Keratinocyte (primary cell): ENCODE data around the gene CWH43. TPM values are rescaled to one million over a fixed set of nuclear protein-coding genes. Genes with fewer than 3 reads are reported as not detected.

Experiments used
- DNase-seq: peaks from one replicate; pipeline ENCODE4 v3.0.0-alpha.2; 2011; ENCODE audit warnings: low read depth, missing footprints, low spot score
- FAIRE-seq: peaks from 2 replicates; lab custom pipeline; 2011; peaks lifted over from hg19 to GRCh38; lab: Jason Lieb, UNC
- H2AFZ ChIP-seq: 2 replicates; pipeline ENCODE4 v1.6.0; 2012; ENCODE audit warnings: low read length, control low read depth, inconsistent platforms; ENCODE audit not compliant: control insufficient read depth
- H3K27ac ChIP-seq: 2 replicates; pipeline ENCODE4 v1.5.1; 2011; ENCODE audit warnings: low read length; ENCODE audit not compliant: control insufficient read depth, insufficient read depth
- H3K27me3 ChIP-seq: 3 replicates; pipeline ENCODE4 v1.6.0; 2011; ENCODE audit warnings: low read length; ENCODE audit not compliant: control insufficient read depth, insufficient read depth; ENCODE audit errors: extremely low read depth
- H3K36me3 ChIP-seq, 2 experiments: 2 replicates in 1 of 2; 3 replicates in 1 of 2; pipeline ENCODE4 v1.5.1; 2011; ENCODE audit warnings: low read length in 2 of 2, mild to moderate bottlenecking in 1 of 2; ENCODE audit not compliant: control insufficient read depth in 2 of 2, insufficient read depth in 2 of 2; ENCODE audit errors: extremely low read depth in 1 of 2
- H3K4me1 ChIP-seq: 3 replicates; pipeline ENCODE4 v1.5.1; 2011; ENCODE audit warnings: low read length; ENCODE audit not compliant: control insufficient read depth, insufficient read depth; ENCODE audit errors: extremely low read depth
- H3K4me2 ChIP-seq: 3 replicates; pipeline ENCODE4 v1.6.0; 2011; ENCODE audit warnings: low read depth, low read length; ENCODE audit not compliant: control insufficient read depth, insufficient read depth; ENCODE audit errors: extremely low read depth
- H3K4me3 ChIP-seq, 3 experiments: fragments of 200-600 bp in 1 of 3; sonication (generic) in 1 of 3; 2 replicates in 2 of 3; 3 replicates in 1 of 3; pipeline ENCODE4 v1.5.1; 2011 to 2016; ENCODE audit warnings: low read length in 3 of 3, mild to moderate bottlenecking in 3 of 3, control low read depth in 2 of 3, inconsistent platforms in 1 of 3, low read depth in 1 of 3, mixed read lengths in 1 of 3, mixed run types in 1 of 3, moderate library complexity in 1 of 3; ENCODE audit not compliant: control insufficient read depth in 2 of 3, insufficient read depth in 2 of 3; ENCODE audit errors: extremely low read depth in 1 of 3
- H3K79me2 ChIP-seq: 2 replicates; pipeline ENCODE4 v1.6.0; 2012; ENCODE audit warnings: low read length; ENCODE audit not compliant: control insufficient read depth, insufficient read depth
- H3K9ac ChIP-seq: 3 replicates; pipeline ENCODE4 v1.6.0; 2011; ENCODE audit warnings: low read length; ENCODE audit not compliant: control insufficient read depth, insufficient read depth; ENCODE audit errors: extremely low read depth
- H3K9me1 ChIP-seq: 3 replicates; pipeline ENCODE4 v1.6.0; 2011; ENCODE audit warnings: low read length; ENCODE audit not compliant: control insufficient read depth, insufficient read depth; ENCODE audit errors: extremely low read depth
- H3K9me3 ChIP-seq: 2 replicates; pipeline ENCODE4 v1.5.1; 2012; ENCODE audit warnings: low read depth, low read length; ENCODE audit not compliant: control insufficient read depth
- H4K20me1 ChIP-seq: 3 replicates; pipeline ENCODE4 v1.6.0; 2011; ENCODE audit warnings: low read length; ENCODE audit not compliant: control insufficient read depth, insufficient read depth; ENCODE audit errors: extremely low read depth
- EZH2 ChIP-seq: IDR thresholded peaks from one replicate; pipeline ENCODE4 v1.6.1; 2012; ENCODE audit warnings: inconsistent platforms, mild to moderate bottlenecking, low read length, moderate library complexity
- dilution Hi-C: fragments of 300-500 bp; cut with MboI; formaldehyde crosslinking; loops from one replicate; pipeline ENCODE4 v1.7.0; 2020; ENCODE audit warnings: low sequenced_read_pairs; ENCODE audit not compliant: extremely low pct_ligation_motif_present
- polyA minus RNA-seq, 3 experiments: library from RNA; depleted of rRNA, polyadenylated mRNA; stranded (reverse); fragments of >200 nt; gene quantifications; 1 replicate in 1 of 3; 2 replicates in 1 of 3; 3 replicates in 1 of 3; pipeline ENCODE4 v1.2.3, GENCODE V29; 2011
- polyA plus RNA-seq, 5 experiments: library from polyadenylated mRNA; depleted of rRNA in 3 of 5; stranded (reverse) in 3 of 5; stranded (forward) in 1 of 5; unstranded in 1 of 5; fragments of >200 nt; gene quantifications; 1 replicate in 1 of 5; 2 replicates in 3 of 5; 3 replicates in 1 of 5; pipeline versions ENCODE4 v1.2.1 to v1.2.3, GENCODE V29; 2011 to 2012; ENCODE audit warnings: missing spikeins in 2 of 5, low read depth in 1 of 5, low replicate concordance in 1 of 5
- TF ChIP-seq, protein P1 (sequence below), 3 experiments: IDR thresholded peaks in 1 of 3; conservative IDR thresholded peaks in 1 of 3; optimal IDR thresholded peaks in 1 of 3; 2 replicates in 2 of 3; 3 replicates in 1 of 3; pipeline versions ENCODE3 to v1.5.1; 2011; ENCODE audit warnings: low read length in 3 of 3, mild to moderate bottlenecking in 3 of 3, moderate library complexity in 2 of 3, control low read depth in 1 of 3, inconsistent platforms in 1 of 3; ENCODE audit not compliant: insufficient read depth in 2 of 3; ENCODE audit errors: extremely low read depth in 1 of 3

The CWH43 gene
- polyA plus RNA-seq (8.5 to 18.8 TPM (median 10.9 TPM) in 3 replicates), polyA minus RNA-seq (2.5 to 17.1 TPM (median 11.2 TPM) in 3 replicates)
- 89.5 TPM for polyA plus RNA-seq (2011; ENCODE audit: low read depth)
- 3.8 and 7.8 TPM in 2 replicates for polyA plus RNA-seq (2011; cell fraction: cytosol; rRNA removed)
- polyA plus RNA-seq (2011; cell fraction: nucleus; rRNA removed): 23.2 and 35.1 TPM in 2 replicates
- 7.5 and 72.8 TPM in 2 replicates for polyA plus RNA-seq (2012; ENCODE audit: low replicate concordance)
- 5.2 TPM for polyA minus RNA-seq (2011; cell fraction: cytosol; rRNA and poly(A)+ RNA removed)
- 28.1 and 30.6 TPM in 2 replicates for polyA minus RNA-seq (2011; cell fraction: nucleus; rRNA and poly(A)+ RNA removed)

GRCh38 chr4:48985976-48986653 lies at the start of gene CWH43:
Gene CWH43 (plus strand): TSS chr4:48986275. CDS start chr4:48986430, 155 bp downstream.
- H2AFZ ChIP-seq: peak within 1 kb of the TSS; percentile 67
- TF ChIP-seq, protein P1, sequence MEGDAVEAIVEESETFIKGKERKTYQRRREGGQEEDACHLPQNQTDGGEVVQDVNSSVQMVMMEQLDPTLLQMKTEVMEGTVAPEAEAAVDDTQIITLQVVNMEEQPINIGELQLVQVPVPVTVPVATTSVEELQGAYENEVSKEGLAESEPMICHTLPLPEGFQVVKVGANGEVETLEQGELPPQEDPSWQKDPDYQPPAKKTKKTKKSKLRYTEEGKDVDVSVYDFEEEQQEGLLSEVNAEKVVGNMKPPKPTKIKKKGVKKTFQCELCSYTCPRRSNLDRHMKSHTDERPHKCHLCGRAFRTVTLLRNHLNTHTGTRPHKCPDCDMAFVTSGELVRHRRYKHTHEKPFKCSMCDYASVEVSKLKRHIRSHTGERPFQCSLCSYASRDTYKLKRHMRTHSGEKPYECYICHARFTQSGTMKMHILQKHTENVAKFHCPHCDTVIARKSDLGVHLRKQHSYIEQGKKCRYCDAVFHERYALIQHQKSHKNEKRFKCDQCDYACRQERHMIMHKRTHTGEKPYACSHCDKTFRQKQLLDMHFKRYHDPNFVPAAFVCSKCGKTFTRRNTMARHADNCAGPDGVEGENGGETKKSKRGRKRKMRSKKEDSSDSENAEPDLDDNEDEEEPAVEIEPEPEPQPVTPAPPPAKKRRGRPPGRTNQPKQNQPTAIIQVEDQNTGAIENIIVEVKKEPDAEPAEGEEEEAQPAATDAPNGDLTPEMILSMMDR (optimal IDR thresholded peaks at IDR 0.05 in 1 of 3, IDR thresholded peaks at IDR 0.05 in 1 of 3, conservative IDR thresholded peaks at IDR 0.05 in 1 of 3; ENCODE audit: extremely low read depth in 1 of 3, insufficient read depth in 2 of 3, low read length in 3 of 3): peak in 1 of 3 experiments; percentile 16
- peak; percentile 68 for TF ChIP-seq EZH2
- H3K9me1 ChIP-seq: no peaks in the 10 kb centered on the region
- peak within 1 kb of the TSS; percentile 31 to 57 (median 49) for H3K4me3 ChIP-seq
- no peaks in the 10 kb centered on the region for H3K36me3 ChIP-seq
- no peak within 1 kb of the TSS for H3K27ac ChIP-seq
- H3K9me3 ChIP-seq: no peaks in the 10 kb centered on the region
- no peaks in the 10 kb centered on the region for H4K20me1 ChIP-seq
- peak within 1 kb of the TSS; percentile 49 for H3K9ac ChIP-seq
- dilution Hi-C loops: no loop called here
- FAIRE-seq (no peak), DNase-seq (no peak)
- H3K27me3 ChIP-seq: peaks cover 11% of the 10 kb centered on the region
- no peaks in the 10 kb centered on the region for H3K79me2 ChIP-seq
- H3K4me2 ChIP-seq: peak within 1 kb of the TSS; percentile 81
- peaks cover 9% of the 10 kb centered on the region for H3K4me1 ChIP-seq

DNA sequence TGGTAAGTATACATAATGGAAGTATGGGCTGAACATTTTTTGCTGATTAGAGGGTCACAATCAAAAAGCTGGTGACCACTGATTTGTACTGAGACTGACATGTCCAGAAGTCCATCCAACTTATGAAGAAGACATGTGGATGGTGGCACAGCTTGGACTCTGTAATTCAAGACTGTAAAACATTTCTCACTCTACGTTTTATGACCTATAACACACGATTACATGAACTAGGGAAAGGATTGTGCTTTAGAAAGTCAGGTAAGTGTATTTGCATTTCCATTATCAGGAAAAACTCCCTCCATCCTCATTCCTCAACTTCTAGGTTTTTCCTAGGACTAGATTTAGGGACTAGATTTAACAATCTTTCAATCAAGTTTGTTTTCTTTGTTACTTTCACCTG lies 49.0 kb upstream of the CWH43 start:
- TF ChIP-seq, protein P1 (optimal IDR thresholded peaks at IDR 0.05 in 1 of 3, IDR thresholded peaks at IDR 0.05 in 1 of 3, conservative IDR thresholded peaks at IDR 0.05 in 1 of 3; ENCODE audit: extremely low read depth in 1 of 3, insufficient read depth in 2 of 3, low read length in 3 of 3): no peak
- TF ChIP-seq EZH2: no peak
- dilution Hi-C loops: no loop called here

More for the DNA sequence above, 49.0 kb upstream of the CWH43 start:
- H3K9ac ChIP-seq: no peak overlapping the region
- no peaks in the 10 kb centered on the region for H3K79me2 ChIP-seq
- no peak overlapping the region for H2AFZ ChIP-seq
- DNase-seq (no peak), FAIRE-seq (no peak)
- H3K4me3 ChIP-seq: no peak overlapping the region
- H3K36me3 ChIP-seq: no peaks in the 10 kb centered on the region
- no peaks in the 10 kb centered on the region for H3K9me1 ChIP-seq
- H3K27ac ChIP-seq: no peak overlapping the region
- no peaks in the 10 kb centered on the region for H4K20me1 ChIP-seq
- no peaks in the 10 kb centered on the region for H3K9me3 ChIP-seq
- H3K27me3 ChIP-seq: no peaks in the 10 kb centered on the region
- H3K4me1 ChIP-seq: peaks cover 16% of the 10 kb centered on the region
- no peak overlapping the region for H3K4me2 ChIP-seq
